ENCODE data around the gene LDLRAD4.

Gene LDLRAD4

GRCh38 chr18:13296867-13297574 is 78.5 kb downstream of the LDLRAD4 start:
- no peak for TF ChIP-seq CTCF (IDR thresholded peaks at IDR 0.05; ENCODE audit: low read depth, low read length)

GRCh38 chr18:13298262-13298661 is 79.7 kb downstream of the LDLRAD4 start:
- H3K4me3 ChIP-seq (ENCODE audit: low read depth, low read length), result no peak overlapping the region
- TF ChIP-seq CTCF (IDR thresholded peaks at IDR 0.05; ENCODE audit: low read depth, low read length), result no peak

More at GRCh38 chr18:13296867-13297574, 78.5 kb downstream of the LDLRAD4 start:
- H3K4me3 ChIP-seq (ENCODE audit: low read depth, low read length), result no peak overlapping the region

- H3K4me3 ChIP-seq (ENCODE audit: low read depth, low read length), result no peak overlapping the region
- no peak for TF ChIP-seq CTCF (IDR thresholded peaks at IDR 0.05; ENCODE audit: low read depth, low read length)
Observed at GRCh38 chr18:13300029-13300428, 81.5 kb downstream of the LDLRAD4 start.

- no peak for TF ChIP-seq CTCF (IDR thresholded peaks at IDR 0.05; ENCODE audit: low read depth, low read length)
- no peak overlapping the region for H3K4me3 ChIP-seq (ENCODE audit: low read depth, low read length)
Observed at GRCh38 chr18:13300796-13301195, 82.2 kb downstream of the LDLRAD4 start.

GRCh38 chr18:13302040-13302439 is 83.5 kb downstream of the LDLRAD4 start:
- TF ChIP-seq CTCF (IDR thresholded peaks at IDR 0.05; ENCODE audit: low read depth, low read length), result no peak
- no peak overlapping the region for H3K4me3 ChIP-seq (ENCODE audit: low read depth, low read length)

- no peak for TF ChIP-seq CTCF (IDR thresholded peaks at IDR 0.05; ENCODE audit: low read depth, low read length)
- H3K4me3 ChIP-seq (ENCODE audit: low read depth, low read length), result no peak overlapping the region
Observed at GRCh38 chr18:13302457-13303225, 84.1 kb downstream of the LDLRAD4 start.

- TF ChIP-seq CTCF (IDR thresholded peaks at IDR 0.05; ENCODE audit: low read depth, low read length), result no peak
- no peak overlapping the region for H3K4me3 ChIP-seq (ENCODE audit: low read depth, low read length)
Observed at GRCh38 chr18:13303756-13304364, 85.3 kb downstream of the LDLRAD4 start.
